Stimulated activated CD8-positive, alpha-beta memory T cell treated with anti-CD3 and anti-CD28 coated beads, Interleukin-4, amount 100 ng/mL, for 48 hours (primary cell): ENCODE measurements around the gene PRRC2B.
"Not testable (repeated sequence)": the region's sequence is repeated elsewhere in the genome, so short reads cannot be mapped to it uniquely, and the experiment has no call there.

Experiments
- DNase-seq: peaks from one replicate; pipeline ENCODE4 v3.0.0-alpha.2; 2020

PRRC2B gene

GRCh38 chr9:131546336-131547084 lies 152.6 kb downstream of the PRRC2B start:
- no peak for DNase-seq

DNA sequence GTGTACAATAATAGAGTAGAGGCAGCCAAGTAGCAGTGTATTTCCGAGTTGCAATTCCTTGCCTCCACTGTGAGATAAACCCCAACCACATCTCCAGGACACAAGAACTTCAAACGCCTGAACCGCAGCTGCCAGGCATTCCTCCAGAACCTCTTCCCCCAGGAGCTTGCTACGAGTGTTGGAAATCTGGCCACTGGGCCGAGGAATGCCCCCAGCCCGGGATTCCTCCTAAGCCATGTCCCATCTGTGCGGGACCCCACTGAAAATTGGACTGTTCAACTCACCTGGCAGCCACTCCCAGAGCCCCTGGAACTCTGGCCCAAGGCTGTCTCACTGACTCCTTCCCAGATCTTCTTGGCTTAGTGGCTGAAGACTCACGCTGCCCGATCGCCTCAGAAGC lies 155.3 kb downstream of the PRRC2B start:
- not testable (repeated sequence) for DNase-seq
